Mononuclear cell (primary cell): ENCODE results near the gene SOCS7. TPM values are rescaled to one million over a fixed set of nuclear protein-coding genes. Genes with fewer than 3 reads are reported as not detected.

Experiments used
- H3K27me3 ChIP-seq: 2 replicates; pipeline ENCODE4 v1.6.0; 2011; ENCODE audit warnings: low read length, control low read depth; ENCODE audit not compliant: insufficient read depth
- H3K4me1 ChIP-seq: 2 replicates; pipeline ENCODE4 v1.5.1; 2011; ENCODE audit warnings: mild to moderate bottlenecking, low read length, control low read depth; ENCODE audit not compliant: insufficient read depth
- H3K4me3 ChIP-seq: 2 replicates; pipeline ENCODE4 v1.5.1; 2011; ENCODE audit warnings: mild to moderate bottlenecking, low read length, moderate library complexity
- H3K9me3 ChIP-seq: 2 replicates; pipeline ENCODE4 v1.5.1; 2011; ENCODE audit warnings: low read depth, mild to moderate bottlenecking, control low read depth, low read length
- total RNA-seq: library from RNA; depleted of rRNA; stranded (reverse); fragments of >200 nt; gene quantifications from one replicate; pipeline ENCODE4 v1.2.3, GENCODE V29; 2012

SOCS7 gene
- total RNA-seq, 1 donor, result 13.6 TPM

DNA sequence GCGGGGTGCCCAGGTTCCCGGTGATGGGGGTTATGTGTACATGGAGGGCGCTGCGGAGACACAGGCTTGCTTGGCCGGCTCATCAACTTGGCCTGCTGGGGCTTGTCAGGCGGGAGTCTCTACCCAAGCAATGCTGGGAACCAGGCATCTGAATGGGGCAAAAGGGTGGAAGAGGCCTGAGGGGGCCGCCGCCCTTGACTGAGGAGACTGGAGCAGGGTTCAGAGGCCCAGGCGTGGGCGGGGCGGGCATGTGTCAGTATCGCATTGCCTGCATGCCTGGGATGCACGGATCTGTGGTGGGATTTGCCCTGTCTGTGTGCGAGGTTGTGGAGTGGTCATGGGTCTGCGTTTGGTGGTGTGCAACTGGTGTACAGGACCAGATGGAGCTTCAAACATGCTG lies 97.7 kb downstream of the SOCS7 start:
- peaks cover 12% of the 10 kb centered on the region for H3K27me3 ChIP-seq
- H3K4me1 ChIP-seq, result no peaks in the 10 kb centered on the region
- no peak overlapping the region for H3K4me3 ChIP-seq
- no peaks in the 10 kb centered on the region for H3K9me3 ChIP-seq

DNA sequence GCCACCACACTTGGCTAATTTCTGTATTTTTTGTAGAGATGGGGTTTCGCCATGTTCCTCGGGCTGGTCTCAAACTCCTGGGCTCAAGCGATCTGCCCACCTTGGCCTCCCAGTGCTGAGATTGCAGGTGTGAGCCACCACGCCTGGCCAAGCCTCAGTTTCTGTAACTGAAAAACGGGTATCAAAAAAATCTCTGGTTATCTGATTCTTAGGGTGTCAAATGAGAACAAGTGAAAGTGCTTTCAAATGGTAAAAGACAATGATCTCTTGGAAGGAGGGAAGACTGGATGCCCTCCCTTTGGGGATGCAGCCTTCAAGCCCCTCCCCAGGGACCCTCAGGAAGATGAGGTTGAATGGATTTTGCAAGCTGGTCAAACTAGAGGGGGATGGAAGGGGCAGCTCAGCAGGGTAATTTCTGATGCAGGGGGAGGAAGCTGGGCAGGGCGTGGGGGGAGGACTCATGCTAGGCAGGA lies 98.9 kb downstream of the SOCS7 start:
- Histone ChIP-seq H3K4me3 (no peak overlapping the region), H3K9me3 (no peaks in the 10 kb centered on the region), H3K4me1 (no peaks in the 10 kb centered on the region), H3K27me3 (peaks cover 20% of the 10 kb centered on the region)

DNA sequence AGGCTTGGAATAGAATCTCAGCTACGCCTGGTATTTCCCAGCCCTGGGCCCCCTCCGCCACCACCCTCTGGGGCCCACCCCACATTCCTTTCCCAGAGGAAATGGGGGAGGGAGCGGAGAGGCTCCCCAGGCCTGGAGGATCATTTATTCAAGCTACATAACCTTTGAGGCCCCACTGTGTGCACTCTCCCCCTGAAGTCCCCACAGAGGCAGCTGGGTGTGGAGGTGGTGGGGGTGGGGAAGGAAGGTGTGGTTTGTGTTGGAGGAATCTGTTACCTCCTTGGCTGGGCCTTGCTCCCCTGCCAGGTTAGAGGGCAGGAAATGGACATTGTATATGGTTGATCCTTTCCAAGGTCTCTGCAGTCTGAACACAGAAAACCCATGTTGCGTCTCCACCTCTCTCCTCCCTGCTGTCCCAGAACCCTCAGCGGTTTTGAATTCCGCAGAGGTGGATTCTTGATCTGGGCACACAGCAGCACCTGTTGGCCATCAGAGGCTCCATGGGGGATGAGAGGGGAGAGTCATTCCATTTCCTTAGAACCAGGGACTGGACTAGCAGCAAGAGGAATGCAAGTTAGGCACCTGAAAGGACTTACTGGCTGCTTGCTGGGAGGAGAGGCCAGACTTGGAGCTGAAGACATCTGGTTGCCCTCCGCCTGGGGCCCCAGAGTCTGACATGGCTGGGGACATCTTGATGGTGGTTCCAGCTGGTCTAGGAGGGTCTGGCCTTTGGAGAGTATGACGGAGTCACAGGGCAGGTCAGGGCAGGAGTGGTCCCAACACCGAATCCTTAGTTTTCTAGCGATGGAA lies 99.6 kb downstream of the SOCS7 start:
- Histone ChIP-seq H3K4me3 (no peak overlapping the region), H3K9me3 (no peaks in the 10 kb centered on the region), H3K4me1 (no peaks in the 10 kb centered on the region), H3K27me3 (peaks cover 20% of the 10 kb centered on the region)

DNA sequence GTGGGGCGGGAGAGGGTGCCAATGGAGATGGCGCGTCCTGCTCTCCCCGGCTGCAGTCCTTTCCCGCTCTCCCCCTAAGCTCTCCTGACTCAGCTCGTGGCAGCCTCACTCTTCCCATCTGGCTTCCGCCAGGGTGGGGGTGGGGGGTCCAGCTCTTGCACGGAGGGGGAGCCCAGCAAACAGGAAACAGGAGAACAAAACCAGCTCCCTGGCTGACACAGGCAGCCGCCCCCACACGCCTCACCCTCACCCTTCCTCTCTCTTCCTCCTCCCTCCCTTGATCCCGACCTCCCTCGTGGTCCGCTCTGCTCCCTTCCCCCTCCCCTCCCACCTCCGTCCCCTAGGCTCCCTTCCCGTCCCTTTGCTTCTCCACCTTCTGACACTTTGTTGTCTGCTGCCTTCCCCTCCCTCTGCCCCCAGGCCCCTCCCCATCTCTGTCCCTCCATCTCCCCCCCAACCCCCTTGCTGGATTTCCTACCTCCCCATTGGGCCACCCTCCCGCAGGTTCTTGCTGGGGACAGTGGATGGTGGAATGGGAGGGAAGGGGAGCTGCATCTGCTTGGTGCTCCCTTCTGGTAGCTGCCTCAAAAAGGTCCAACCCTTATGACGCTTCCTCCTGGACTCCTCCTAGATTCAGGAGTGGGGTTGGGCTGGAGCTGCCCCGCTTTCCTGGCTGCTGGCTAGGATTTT lies 100.3 kb downstream of the SOCS7 start:
- Histone ChIP-seq H3K27me3 (peaks cover 20% of the 10 kb centered on the region), H3K9me3 (no peaks in the 10 kb centered on the region), H3K4me3 (no peak overlapping the region), H3K4me1 (no peaks in the 10 kb centered on the region)

DNA sequence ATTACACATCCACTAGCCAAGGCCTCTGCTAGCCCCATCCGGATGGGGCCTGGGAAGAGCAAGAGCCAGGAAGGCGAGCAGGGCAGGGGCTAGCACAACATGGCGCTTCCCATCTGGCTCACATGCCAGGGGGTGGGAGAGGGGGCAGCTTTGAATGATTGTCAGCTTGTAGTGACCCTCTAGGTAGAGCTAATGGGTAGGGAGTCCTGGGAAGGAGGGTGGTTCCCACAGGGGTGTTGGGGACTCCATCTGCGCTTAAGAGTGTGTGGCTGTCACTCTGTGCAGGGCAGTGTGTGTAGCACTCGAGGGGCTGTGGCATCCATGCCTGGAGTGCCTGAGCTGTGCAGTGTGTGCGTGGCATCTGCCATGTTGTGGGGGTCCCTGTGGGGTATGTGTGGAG lies 101.1 kb downstream of the SOCS7 start:
- no peak overlapping the region for H3K4me3 ChIP-seq
- no peaks in the 10 kb centered on the region for H3K4me1 ChIP-seq
- H3K9me3 ChIP-seq, result no peaks in the 10 kb centered on the region
- peaks cover 20% of the 10 kb centered on the region for H3K27me3 ChIP-seq

DNA sequence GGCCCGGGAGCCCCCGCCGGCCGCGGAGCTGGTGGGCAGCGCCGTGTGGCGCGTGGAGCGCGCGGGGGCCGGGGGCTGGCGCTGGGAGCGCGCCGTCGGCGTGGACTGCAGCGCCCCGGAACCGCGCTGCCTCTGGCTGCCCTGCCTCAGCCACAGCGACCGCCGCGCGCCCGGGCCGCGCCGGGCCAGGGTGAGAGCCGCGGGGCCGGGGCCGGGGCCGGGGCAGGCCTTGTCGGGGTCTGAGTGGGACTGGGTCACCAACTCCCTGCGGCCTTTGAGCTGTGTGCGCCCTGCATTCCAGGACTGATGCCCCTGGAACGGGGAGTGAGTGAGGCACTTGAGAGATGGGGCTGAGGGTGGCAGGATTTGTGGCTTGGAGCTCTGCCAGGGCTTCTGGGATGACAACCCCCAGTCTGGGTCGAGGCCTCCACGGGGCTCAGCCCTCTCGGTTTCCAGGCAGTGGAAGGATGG lies 102.3 kb downstream of the SOCS7 start:
- no peaks in the 10 kb centered on the region for H3K4me1 ChIP-seq
- H3K4me3 ChIP-seq, result no peak overlapping the region
- no peaks in the 10 kb centered on the region for H3K9me3 ChIP-seq
- H3K27me3 ChIP-seq, result peaks cover 20% of the 10 kb centered on the region

DNA sequence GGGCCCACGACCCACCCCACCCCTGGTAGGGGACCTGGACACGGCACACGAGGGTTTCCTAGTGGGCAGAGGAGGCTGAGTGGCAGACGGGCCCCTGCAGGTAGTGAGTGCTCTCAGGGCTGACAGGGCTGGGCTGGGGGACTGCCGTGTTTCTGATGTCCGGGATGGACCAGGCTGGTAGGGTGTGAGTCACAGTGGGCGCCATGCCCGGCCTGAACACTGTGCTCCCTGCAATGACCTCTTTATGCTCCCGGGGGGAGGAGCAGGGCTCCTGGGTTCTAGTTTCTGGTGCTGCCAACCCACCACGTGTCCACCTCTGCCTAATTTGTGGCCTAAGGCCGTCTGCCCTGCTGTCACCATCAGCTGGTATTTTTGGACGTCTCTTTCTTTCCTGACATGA lies 102.9 kb downstream of the SOCS7 start:
- Histone ChIP-seq H3K9me3 (no peaks in the 10 kb centered on the region), H3K4me1 (no peaks in the 10 kb centered on the region), H3K4me3 (no peak overlapping the region), H3K27me3 (peaks cover 20% of the 10 kb centered on the region)

Other genes starting within 250 kb of the SOCS7 start
- not detected for gene TBC1D3E, start 223.9 kb upstream of the SOCS7 start, total RNA-seq
- not detected for gene TBC1D3, start 159.3 kb upstream of the SOCS7 start, total RNA-seq
- gene MRPL45, start 54.7 kb upstream of the SOCS7 start, total RNA-seq, result 17.2 TPM
- gene GPR179, start 7.9 kb upstream of the SOCS7 start, total RNA-seq, result 0.10 TPM
- 0.94 TPM for gene ARHGAP23, start 76.6 kb downstream of the SOCS7 start, total RNA-seq